NT2/D1 (cell line): Measurements from ENCODE around the gene RCSD1.

Experiments
- SUZ12 ChIP-seq: IDR thresholded peaks from 2 replicates; pipeline ENCODE4 v1.6.1; 2011; ENCODE audit not compliant: insufficient read length, insufficient read depth; ENCODE audit errors: extremely low read depth
- YY1 ChIP-seq: IDR thresholded peaks from 2 replicates; pipeline ENCODE4 v1.6.1; 2011; ENCODE audit not compliant: insufficient read length, insufficient read depth
- ZNF274 ChIP-seq: IDR thresholded peaks from 2 replicates; pipeline ENCODE4 v1.6.1; 2011; ENCODE audit warnings: mild to moderate bottlenecking, low read depth, low read length

GRCh38 chr1:167635156-167635648 lies 5.2 kb downstream of the RCSD1 start:
- no peak for TF ChIP-seq SUZ12
- no peak for TF ChIP-seq ZNF274
- TF ChIP-seq YY1 = no peak
